ENCODE measurements around the gene STK25. TPM values are rescaled to one million over a fixed set of nuclear protein-coding genes. Genes with fewer than 3 reads are reported as not detected.

Gene STK25
- polyA plus RNA-seq, 3 donors, result 62.7 to 215 (median 69.5) TPM

DNA sequence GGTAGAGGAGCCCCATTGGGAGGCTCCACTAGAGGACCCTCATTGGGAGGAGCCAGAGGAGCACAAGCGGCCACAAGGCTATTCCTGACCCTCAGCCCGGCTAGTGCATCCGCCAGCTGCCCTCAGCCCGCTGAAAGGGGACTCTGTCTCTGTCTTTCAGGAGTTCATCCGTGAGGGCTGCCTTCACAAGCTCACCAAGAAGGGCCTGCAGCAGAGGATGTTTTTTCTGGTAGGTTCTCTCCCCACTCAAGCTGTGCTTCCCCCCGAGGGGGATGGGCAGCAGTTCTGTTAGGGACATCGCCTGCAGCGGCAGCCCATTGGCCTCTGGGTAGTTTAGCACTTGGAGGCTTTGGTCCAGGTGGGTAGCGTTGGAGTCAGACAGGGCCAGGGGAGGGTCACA, 25.1 kb downstream of the STK25 start:
- intact Hi-C loops (cut with micrococcal nuclease), result no loop called here
- Mint-ChIP-seq H3K4me1 (no peaks in the 10 kb centered on the region), H3K27me3 (ENCODE audit: low read depth in 3 of 3) (peaks cover 11 to 54% (median 12%) of the 10 kb centered on the region in 3 donors), H3K9me3 (no peaks in the 10 kb centered on the region), H3K4me3 (no peak overlapping the region), H3K27ac (no peak overlapping the region), H3K36me3 (no peaks in the 10 kb centered on the region)
- Histone ChIP-seq H3K4me2 (replicated peaks; ENCODE audit: extremely low read depth, low read length, poor library complexity, severe bottlenecking) (no peak overlapping the region), H3K4me3 (replicated peaks in 1 of 3; ENCODE audit: low read depth in 2 of 3, low read length in 3 of 3) (no peak overlapping the region), H3K79me2 (ENCODE audit: insufficient read depth, low read length) (no peaks in the 10 kb centered on the region), H4K20me1 (ENCODE audit: insufficient read depth, low read length) (no peaks in the 10 kb centered on the region), H3K9ac (ENCODE audit: insufficient read depth, low read length, poor library complexity, severe bottlenecking) (no peak overlapping the region), H2AFZ (ENCODE audit: insufficient read depth, low read depth, low read length, poor library complexity, severe bottlenecking) (no peak overlapping the region), H3K27me3 (ENCODE audit: control insufficient read depth in 2 of 2, insufficient read depth in 2 of 2, low read length in 2 of 2) (peaks cover 0 to 3% of the 10 kb centered on the region in 2 donors), H3K36me3 (replicated peaks in 1 of 2; ENCODE audit: control insufficient read depth in 1 of 2, insufficient read depth in 2 of 2, low read length in 2 of 2) (no peaks in the 10 kb centered on the region), H3K27ac (ENCODE audit: low read depth in 1 of 2, low read length in 2 of 2) (no peak overlapping the region), H3K9me3 (replicated peaks in 1 of 2; ENCODE audit: control insufficient read depth in 1 of 2, insufficient read depth in 1 of 2, low read length in 2 of 2) (no peaks in the 10 kb centered on the region), H3K4me1 (ENCODE audit: control insufficient read depth in 1 of 2, insufficient read depth in 2 of 2, low read length in 2 of 2) (no peaks in the 10 kb centered on the region)
- no peak for DNase-seq
- 100% methylated on average over 5 of the region's 9 CpGs for WGBS (ENCODE audit: insufficient coverage)
- TF ChIP-seq, protein P1, sequence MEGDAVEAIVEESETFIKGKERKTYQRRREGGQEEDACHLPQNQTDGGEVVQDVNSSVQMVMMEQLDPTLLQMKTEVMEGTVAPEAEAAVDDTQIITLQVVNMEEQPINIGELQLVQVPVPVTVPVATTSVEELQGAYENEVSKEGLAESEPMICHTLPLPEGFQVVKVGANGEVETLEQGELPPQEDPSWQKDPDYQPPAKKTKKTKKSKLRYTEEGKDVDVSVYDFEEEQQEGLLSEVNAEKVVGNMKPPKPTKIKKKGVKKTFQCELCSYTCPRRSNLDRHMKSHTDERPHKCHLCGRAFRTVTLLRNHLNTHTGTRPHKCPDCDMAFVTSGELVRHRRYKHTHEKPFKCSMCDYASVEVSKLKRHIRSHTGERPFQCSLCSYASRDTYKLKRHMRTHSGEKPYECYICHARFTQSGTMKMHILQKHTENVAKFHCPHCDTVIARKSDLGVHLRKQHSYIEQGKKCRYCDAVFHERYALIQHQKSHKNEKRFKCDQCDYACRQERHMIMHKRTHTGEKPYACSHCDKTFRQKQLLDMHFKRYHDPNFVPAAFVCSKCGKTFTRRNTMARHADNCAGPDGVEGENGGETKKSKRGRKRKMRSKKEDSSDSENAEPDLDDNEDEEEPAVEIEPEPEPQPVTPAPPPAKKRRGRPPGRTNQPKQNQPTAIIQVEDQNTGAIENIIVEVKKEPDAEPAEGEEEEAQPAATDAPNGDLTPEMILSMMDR (IDR thresholded peaks at IDR 0.05), result no peak

DNA sequence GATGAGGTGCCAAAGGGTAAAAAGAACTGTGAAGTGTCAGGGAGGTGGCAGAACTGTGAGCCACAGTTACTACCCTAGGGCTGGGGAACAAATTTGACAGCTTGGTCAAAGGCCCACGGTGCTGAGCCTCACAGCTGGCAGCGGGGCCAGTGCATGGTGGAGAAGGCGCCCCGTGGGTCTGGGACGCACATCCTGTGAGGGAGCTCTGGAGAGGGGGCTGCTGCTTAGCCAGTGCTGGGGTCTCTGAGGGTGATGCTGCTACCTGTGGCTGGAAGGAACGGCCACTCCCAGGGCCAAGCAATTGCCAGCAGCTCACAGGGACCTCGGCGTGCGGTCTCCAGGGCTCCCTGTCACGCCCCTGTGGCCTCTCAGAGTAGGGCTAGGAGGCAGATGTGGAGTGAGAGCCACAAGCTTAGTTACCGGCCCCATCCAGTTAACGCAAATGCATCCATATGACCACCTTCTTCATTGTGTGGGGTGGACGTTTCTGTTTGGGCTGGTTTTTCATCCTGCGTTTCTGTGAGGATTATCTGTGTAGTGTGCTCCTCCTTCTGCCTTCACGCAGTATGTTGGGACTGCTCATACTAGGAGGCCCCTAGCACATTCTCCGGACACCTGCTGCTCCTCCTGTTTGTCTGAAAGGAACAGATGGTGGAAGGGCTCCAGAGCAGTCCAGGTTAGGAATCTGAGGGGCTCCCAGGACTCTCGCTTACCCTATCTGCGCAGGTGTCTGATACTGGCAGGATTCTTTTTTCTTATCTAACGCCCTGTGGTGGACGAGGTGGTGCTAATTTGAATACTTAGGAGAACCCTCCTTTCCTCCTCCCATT, 26.0 kb downstream of the STK25 start:
- Histone ChIP-seq H3K9ac (ENCODE audit: insufficient read depth, low read length, poor library complexity, severe bottlenecking) (no peak overlapping the region), H4K20me1 (ENCODE audit: insufficient read depth, low read length) (no peaks in the 10 kb centered on the region), H3K4me1 (ENCODE audit: control insufficient read depth in 1 of 2, insufficient read depth in 2 of 2, low read length in 2 of 2) (no peaks in the 10 kb centered on the region), H3K4me3 (replicated peaks in 1 of 3; ENCODE audit: low read depth in 2 of 3, low read length in 3 of 3) (no peak overlapping the region), H3K36me3 (replicated peaks in 1 of 2; ENCODE audit: control insufficient read depth in 1 of 2, insufficient read depth in 2 of 2, low read length in 2 of 2) (no peaks in the 10 kb centered on the region), H3K9me3 (replicated peaks in 1 of 2; ENCODE audit: control insufficient read depth in 1 of 2, insufficient read depth in 1 of 2, low read length in 2 of 2) (no peaks in the 10 kb centered on the region), H2AFZ (ENCODE audit: insufficient read depth, low read depth, low read length, poor library complexity, severe bottlenecking) (no peak overlapping the region), H3K4me2 (replicated peaks; ENCODE audit: extremely low read depth, low read length, poor library complexity, severe bottlenecking) (no peak overlapping the region), H3K27me3 (ENCODE audit: control insufficient read depth in 2 of 2, insufficient read depth in 2 of 2, low read length in 2 of 2) (peaks cover 0 to 3% of the 10 kb centered on the region in 2 donors), H3K79me2 (ENCODE audit: insufficient read depth, low read length) (no peaks in the 10 kb centered on the region), H3K27ac (ENCODE audit: low read depth in 1 of 2, low read length in 2 of 2) (no peak overlapping the region)
- intact Hi-C loops (cut with micrococcal nuclease), result no loop called here
- Mint-ChIP-seq H3K27ac (no peak overlapping the region), H3K4me3 (no peak overlapping the region), H3K9me3 (no peaks in the 10 kb centered on the region), H3K27me3 (ENCODE audit: low read depth in 3 of 3) (peaks cover 11 to 52% (median 12%) of the 10 kb centered on the region in 3 donors), H3K4me1 (no peaks in the 10 kb centered on the region), H3K36me3 (no peaks in the 10 kb centered on the region)
- TF ChIP-seq, protein P1 (IDR thresholded peaks at IDR 0.05), result no peak
- DNase-seq, result no peak
- WGBS (ENCODE audit: insufficient coverage), result 94% methylated on average over 11 of the region's 20 CpGs

All from CD14-positive monocyte (primary cell).